ENCODE data around the gene ZNF43. TPM values are rescaled to one million over a fixed set of nuclear protein-coding genes. Genes with fewer than 3 reads are reported as not detected.

ZNF43 gene
- total and polyA plus RNA-seq, 2 of the 13 experiments (the other 11 are each of a cell fraction or from before 2014, with no cell fraction given), result 2.9 to 8.5 TPM

GRCh38 chr19:21835810-21836444 lies at the start of gene ZNF43 (continued):
- peak; percentile 68; the same call in 1 of the 2 replicates for TF ChIP-seq ARID4A (CRISPR knock-in tag; IDR thresholded peaks at IDR 0.05; ENCODE audit: borderline replicate concordance)
- TF ChIP-seq ZNF710 (CRISPR knock-in tag; IDR thresholded peaks at IDR 0.05; ENCODE audit: borderline replicate concordance), result peak; percentile 61; the same call in 1 of the 2 replicates
- peak; percentile 67 for TF ChIP-seq TAF1 (CRISPR knock-in tag; IDR thresholded peaks at IDR 0.05)
- no peak for TF ChIP-seq THAP7 (CRISPR knock-in tag; IDR thresholded peaks at IDR 0.05)
- peak; percentile 72; the same call in 1 of the 2 replicates for TF ChIP-seq GABPB1 (CRISPR knock-in tag; IDR thresholded peaks at IDR 0.05)
- peak; percentile 87 for TF ChIP-seq NFYC (CRISPR knock-in tag; IDR thresholded peaks at IDR 0.05)
- TF ChIP-seq NONO (IDR thresholded peaks at IDR 0.05), result no peak
- TF ChIP-seq NONO (CRISPR knock-in tag; conservative IDR thresholded peaks at IDR 0.05), result peak; percentile 57
- peak; percentile 69 for TF ChIP-seq ELF1 (CRISPR knock-in tag; IDR thresholded peaks at IDR 0.05)
- TF ChIP-seq ZFP36 (IDR thresholded peaks at IDR 0.05; ENCODE audit: borderline replicate concordance, low read depth, low read length, partially characterized antibody), result no peak
- TF ChIP-seq NFYB (CRISPR knock-in tag; IDR thresholded peaks at IDR 0.05), result peak; percentile 91
- TF ChIP-seq ATF2 (CRISPR knock-in tag; IDR thresholded peaks at IDR 0.05), result no peak
- TF ChIP-seq UBTF (CRISPR knock-in tag; IDR thresholded peaks at IDR 0.05), result peak; percentile 59
